Upper lobe of left lung (tissue), 6 donors: Measurements from ENCODE around the gene IPCEF1. TPM values are rescaled to one million over a fixed set of nuclear protein-coding genes. Genes with fewer than 3 reads are reported as not detected.

Experiments
- ATAC-seq, 2 donors: fragments of 200-7000 bp; cut with Tn5 transposase; one replicate each; pipeline ENCODE4 v1.9.1; 2022; ENCODE audit warnings: mild to moderate bottlenecking in 2 of 2, moderate library complexity in 2 of 2; ENCODE audit not compliant: low FRiP score in 2 of 2
- DNase-seq, 2 donors: peaks; one replicate each; pipeline ENCODE4 v3.0.0-alpha.2; 2019 to 2020
- H3K27ac ChIP-seq, 4 donors: fragments of 200-600 bp; sonication (generic); one replicate each; pipeline ENCODE4 v1.5.1; 2016 to 2019
- H3K27me3 ChIP-seq, 4 donors: fragments of 200-600 bp; sonication (generic); one replicate each; pipeline ENCODE4 v1.5.1; 2017 to 2019
- H3K36me3 ChIP-seq, 4 donors: fragments of 200-600 bp; sonication (generic); one replicate each; pipeline ENCODE4 v1.5.1; 2016 to 2019
- H3K4me1 ChIP-seq, 4 donors: fragments of 200-600 bp; sonication (generic); one replicate each; pipeline ENCODE4 v1.5.1; 2018 to 2019
- H3K4me3 ChIP-seq, 4 donors: fragments of 200-600 bp; sonication (generic); one replicate each; pipeline ENCODE4 v1.5.1; 2017 to 2019; ENCODE audit warnings: mild to moderate bottlenecking in 2 of 4, moderate library complexity in 1 of 4
- H3K9me3 ChIP-seq, 4 donors: fragments of 200-600 bp; sonication (generic); one replicate each; pipeline ENCODE4 v1.5.1; 2018 to 2019
- CTCF ChIP-seq, 6 experiments: fragments of 450-650 bp in 4 of 6; fragments of 200-600 bp in 2 of 6; sonication (generic) in 2 of 6; IDR thresholded peaks; one replicate each; pipeline ENCODE4 v1.5.1; 2016 to 2019; ENCODE audit warnings: antibody characterized with exemption in 6 of 6
- EP300 ChIP-seq, 4 donors: sonication (generic); formaldehyde crosslinking; IDR thresholded peaks; one replicate each; pipeline ENCODE4 v1.5.1; 2017; ENCODE audit warnings: antibody characterized with exemption in 4 of 4, control low read depth in 2 of 4
- POLR2A ChIP-seq, 4 donors: fragments of 450-650 bp; IDR thresholded peaks; one replicate each; pipeline ENCODE4 v1.5.1; 2016 to 2017; ENCODE audit warnings: antibody characterized with exemption in 4 of 4, mild to moderate bottlenecking in 2 of 4
- POLR2AphosphoS5 ChIP-seq, 2 donors: sonication (generic); formaldehyde crosslinking; IDR thresholded peaks; one replicate each; pipeline ENCODE4 v1.5.1; 2017; ENCODE audit warnings: antibody characterized with exemption in 2 of 2
- WGBS, 2 donors: methylation state at CpG; one replicate each; pipeline ENCODE4 v1.1.5; 2017 to 2018; 5-methylcytosine and 5-hydroxymethylcytosine counted together
- total RNA-seq, 6 donors: library from RNA; depleted of rRNA in 4 of 6; stranded (reverse); fragments of >200 nt in 4 of 6; gene quantifications; one replicate each; pipeline versions ENCODE4 v1.1.0 to v1.2.1, GENCODE V29; 2016 to 2021
- donor health status: DM: no; HTN: no; CAD: no; lungs with moderate emphysema.
- donor health status: DM: no; HTN: yes; CAD: no; lungs with severe emphysema.

IPCEF1 gene
- total RNA-seq, 6 donors from 2014 or later = 1.0 to 5.5 (median 4.0) TPM

DNA sequence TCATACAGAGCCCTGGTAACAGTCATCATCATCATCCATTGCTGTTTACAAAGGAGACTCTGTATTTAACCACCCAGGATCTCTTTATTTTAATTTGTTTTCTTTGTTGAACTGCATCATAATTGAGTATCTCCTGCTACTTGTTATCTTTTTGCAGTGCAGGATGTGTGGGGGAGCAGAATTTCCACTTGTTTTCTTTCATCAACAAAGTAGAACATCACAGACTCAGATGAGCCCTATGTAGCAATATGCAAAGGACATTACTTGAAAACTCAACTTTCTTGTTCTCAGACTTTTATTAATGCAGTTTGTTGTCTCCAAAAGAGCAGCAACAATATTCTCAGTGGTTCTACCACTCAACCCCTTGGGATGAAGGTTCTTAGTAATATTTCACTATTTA, 38.7 kb upstream of the IPCEF1 start:
- TF ChIP-seq CTCF (IDR thresholded peaks at IDR 0.05) (no peak), EP300 (IDR thresholded peaks at IDR 0.05) (no peak), POLR2A (IDR thresholded peaks at IDR 0.05) (no peak), POLR2AphosphoS5 (IDR thresholded peaks at IDR 0.05) (no peak)
- H3K9me3 ChIP-seq = no peaks in the 10 kb centered on the region
- no peaks in the 10 kb centered on the region for H3K27me3 ChIP-seq
- no peaks in the 10 kb centered on the region for H3K4me1 ChIP-seq
- ATAC-seq = no peak
- DNase-seq = no peak
- no peak overlapping the region for H3K4me3 ChIP-seq
- no peak overlapping the region for H3K27ac ChIP-seq
- no peaks in the 10 kb centered on the region for H3K36me3 ChIP-seq

- WGBS, 2 donors = 77 to 84% methylated on average over 3 of the region's 3 CpGs
- no peaks in the 10 kb centered on the region for H3K36me3 ChIP-seq
- H3K4me3 ChIP-seq = no peak overlapping the region
- no peaks in the 10 kb centered on the region for H3K4me1 ChIP-seq
- H3K27ac ChIP-seq = no peak overlapping the region
- no peak for TF ChIP-seq POLR2AphosphoS5 (IDR thresholded peaks at IDR 0.05)
- TF ChIP-seq POLR2A (IDR thresholded peaks at IDR 0.05) = no peak
- no peaks in the 10 kb centered on the region for H3K9me3 ChIP-seq
- no peak for ATAC-seq
- no peak for DNase-seq
- no peaks in the 10 kb centered on the region for H3K27me3 ChIP-seq
Measured at GRCh38 chr6:154394571-154394970, 38.0 kb upstream of the IPCEF1 start.

- no peak for ATAC-seq
- 88 to 89% methylated on average over 1 of the region's 1 CpG for WGBS, 2 donors
Measured at GRCh38 chr6:154390034-154390433, 33.4 kb upstream of the IPCEF1 start.

GRCh38 chr6:154388803-154389202, 32.2 kb upstream of the IPCEF1 start:
- Histone ChIP-seq H3K27ac (no peak overlapping the region), H3K27me3 (no peaks in the 10 kb centered on the region), H3K4me1 (no peaks in the 10 kb centered on the region), H3K4me3 (no peak overlapping the region), H3K9me3 (no peaks in the 10 kb centered on the region), H3K36me3 (no peaks in the 10 kb centered on the region)
- DNase-seq (no peak), ATAC-seq (no peak)
- 93 to 96% methylated on average over 3 of the region's 3 CpGs for WGBS, 2 donors
- TF ChIP-seq POLR2AphosphoS5 (IDR thresholded peaks at IDR 0.05) (no peak), CTCF (IDR thresholded peaks at IDR 0.05) (no peak), POLR2A (IDR thresholded peaks at IDR 0.05) (no peak), EP300 (IDR thresholded peaks at IDR 0.05) (no peak)

More at GRCh38 chr6:154390034-154390433, 33.4 kb upstream of the IPCEF1 start:
- Histone ChIP-seq H3K36me3 (no peaks in the 10 kb centered on the region), H3K9me3 (no peaks in the 10 kb centered on the region), H3K4me1 (no peaks in the 10 kb centered on the region), H3K27ac (no peak overlapping the region), H3K27me3 (no peaks in the 10 kb centered on the region), H3K4me3 (no peak overlapping the region)
- no peak for TF ChIP-seq POLR2A (IDR thresholded peaks at IDR 0.05)
- no peak for DNase-seq

DNA sequence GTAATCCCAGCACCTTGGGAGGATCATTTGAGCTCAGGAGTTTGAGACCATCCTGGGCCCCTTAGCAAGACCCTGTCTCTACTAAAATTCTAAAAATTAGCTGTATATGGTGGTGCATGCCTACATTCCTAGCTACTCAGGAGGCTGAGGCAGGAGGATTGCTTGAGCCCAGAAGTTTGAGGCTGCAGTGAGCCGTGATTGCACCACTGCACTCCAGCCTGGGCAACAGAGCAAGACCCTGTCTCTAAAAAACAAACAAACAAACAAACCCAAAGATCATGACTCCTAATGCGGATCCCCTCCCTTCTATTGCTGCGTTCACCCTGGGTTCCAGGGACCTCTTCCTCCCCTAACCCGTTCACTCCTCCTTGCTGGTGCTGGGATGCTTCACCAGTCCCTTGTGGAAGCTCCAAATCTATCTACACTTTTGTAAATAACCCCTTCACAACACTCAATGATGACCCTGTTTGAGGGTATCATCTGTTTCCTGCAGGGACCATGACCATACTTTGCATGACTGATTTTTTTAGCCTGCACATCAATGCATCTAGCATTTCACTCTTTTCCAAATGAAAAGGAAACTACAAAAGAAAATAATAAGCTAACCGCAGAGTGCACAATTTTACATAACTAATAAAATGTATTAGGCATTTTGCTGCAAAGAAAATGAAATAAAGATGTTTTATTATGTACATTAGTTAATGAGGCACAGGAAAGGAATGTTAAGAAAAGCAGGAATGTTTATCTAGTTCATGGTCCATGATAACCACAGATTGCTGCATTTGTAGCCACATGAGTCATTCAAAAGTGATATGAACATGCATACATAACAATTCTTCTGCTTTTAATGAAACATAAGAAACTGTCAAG, 30.5 kb upstream of the IPCEF1 start:
- TF ChIP-seq CTCF (IDR thresholded peaks at IDR 0.05) (no peak), EP300 (IDR thresholded peaks at IDR 0.05) (no peak), POLR2A (IDR thresholded peaks at IDR 0.05) (no peak), POLR2AphosphoS5 (IDR thresholded peaks at IDR 0.05) (no peak)
- WGBS, 2 donors = 90 to 92% methylated on average over 5 of the region's 5 CpGs
- Histone ChIP-seq H3K9me3 (peaks cover 0 to 5% (median 0%) of the 10 kb centered on the region in 4 donors), H3K27ac (no peak overlapping the region), H3K36me3 (no peaks in the 10 kb centered on the region), H3K27me3 (no peaks in the 10 kb centered on the region), H3K4me3 (no peak overlapping the region), H3K4me1 (no peaks in the 10 kb centered on the region)
- DNase-seq (no peak), ATAC-seq (no peak)

- ATAC-seq = no peak
- WGBS, 2 donors = 45 to 53% methylated on average over 2 of the region's 2 CpGs
- no peaks in the 10 kb centered on the region for H3K4me1 ChIP-seq
- H3K9me3 ChIP-seq = peaks cover 0 to 5% (median 0%) of the 10 kb centered on the region in 4 donors
- no peaks in the 10 kb centered on the region for H3K27me3 ChIP-seq
- H3K4me3 ChIP-seq = no peak overlapping the region
- H3K27ac ChIP-seq = no peak overlapping the region
- DNase-seq = no peak
- no peak for TF ChIP-seq POLR2A (IDR thresholded peaks at IDR 0.05)
- no peak for TF ChIP-seq CTCF (IDR thresholded peaks at IDR 0.05)
- no peak for TF ChIP-seq EP300 (IDR thresholded peaks at IDR 0.05)
- no peaks in the 10 kb centered on the region for H3K36me3 ChIP-seq
Measured at GRCh38 chr6:154384191-154384590, 27.6 kb upstream of the IPCEF1 start.
